GM19395 (cell line): ENCODE measurements around the gene SLC9A8.
A peak's percentile ranks its signal among the peaks of the same experiment; 100 is the strongest.
"Not testable (repeated sequence)": the region's sequence is repeated elsewhere in the genome, so short reads cannot be mapped to it uniquely, and the experiment has no call there.

ENCODE experiments used
- ATAC-seq: cut with Tn5 transposase; IDR thresholded peaks from one replicate; pipeline ENCODE4 v1.9.1; 2021; ENCODE audit warnings: mild to moderate bottlenecking, moderate library complexity; ENCODE audit not compliant: unreplicated experiment

Gene SLC9A8

GRCh38 chr20:49892817-49893216 lies 80.2 kb downstream of the SLC9A8 start:
- no peak for ATAC-seq

GRCh38 chr20:49893242-49894072 lies 80.8 kb downstream of the SLC9A8 start:
- no peak for ATAC-seq

GRCh38 chr20:49894073-49894470 lies 81.4 kb downstream of the SLC9A8 start:
- no peak for ATAC-seq

GRCh38 chr20:49895474-49896093 lies 83.0 kb downstream of the SLC9A8 start:
- ATAC-seq: not testable (repeated sequence)

GRCh38 chr20:49896204-49896603 lies 83.6 kb downstream of the SLC9A8 start:
- ATAC-seq: no peak

- no peak for ATAC-seq
Observed at GRCh38 chr20:49899541-49900383, 87.1 kb downstream of the SLC9A8 start.

- ATAC-seq: no peak
Observed at GRCh38 chr20:49901588-49901987, 89.0 kb downstream of the SLC9A8 start.

GRCh38 chr20:49904440-49905214 lies 92.0 kb downstream of the SLC9A8 start:
- no peak for ATAC-seq

GRCh38 chr20:49905415-49906091 lies 92.9 kb downstream of the SLC9A8 start:
- ATAC-seq: no peak

GRCh38 chr20:49906101-49906604 lies 93.5 kb downstream of the SLC9A8 start:
- no peak for ATAC-seq

GRCh38 chr20:49906615-49907154 lies 94.1 kb downstream of the SLC9A8 start:
- ATAC-seq: no peak

GRCh38 chr20:49907405-49908257 lies 95.0 kb downstream of the SLC9A8 start:
- ATAC-seq: no peak

- ATAC-seq: no peak
Observed at GRCh38 chr20:49908258-49908565, 95.6 kb downstream of the SLC9A8 start.

GRCh38 chr20:49909499-49910339 lies 97.1 kb downstream of the SLC9A8 start:
- no peak for ATAC-seq

- no peak for ATAC-seq
Observed at GRCh38 chr20:49910340-49910706, 97.7 kb downstream of the SLC9A8 start.

GRCh38 chr20:49913399-49914047 lies 100.9 kb downstream of the SLC9A8 start:
- no peak for ATAC-seq

- ATAC-seq: peak; percentile 14
Observed at GRCh38 chr20:49914310-49915117, 101.9 kb downstream of the SLC9A8 start.
